ENCODE data around the gene COQ8B.
"Not testable (repeated sequence)": the region's sequence is repeated elsewhere in the genome, so short reads cannot be mapped to it uniquely, and the experiment has no call there.

COQ8B gene

DNA sequence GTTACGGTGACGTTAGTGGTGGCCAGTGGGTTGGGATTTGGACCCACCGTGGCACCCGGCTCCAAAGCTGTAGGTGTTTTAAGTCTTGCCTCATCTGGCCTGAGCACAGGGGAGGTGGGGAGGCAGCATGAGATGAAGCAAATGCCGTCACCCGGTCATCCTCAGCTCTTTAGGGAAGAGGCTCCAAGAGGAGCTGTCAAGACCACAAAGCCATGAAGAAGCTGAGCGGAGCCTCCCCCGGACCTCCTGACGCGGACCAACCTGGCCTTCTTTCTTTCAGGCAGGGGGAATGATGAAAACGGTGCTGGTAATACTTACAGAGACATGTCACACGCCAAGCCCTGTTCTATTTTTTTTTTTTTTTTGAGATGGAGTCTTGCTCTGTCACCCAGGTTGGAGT, 26.2 kb upstream of the COQ8B start:
- no peak for DNase-seq (ENCODE audit: extremely low read depth in 1 of 2, low read depth in 1 of 2)

DNA sequence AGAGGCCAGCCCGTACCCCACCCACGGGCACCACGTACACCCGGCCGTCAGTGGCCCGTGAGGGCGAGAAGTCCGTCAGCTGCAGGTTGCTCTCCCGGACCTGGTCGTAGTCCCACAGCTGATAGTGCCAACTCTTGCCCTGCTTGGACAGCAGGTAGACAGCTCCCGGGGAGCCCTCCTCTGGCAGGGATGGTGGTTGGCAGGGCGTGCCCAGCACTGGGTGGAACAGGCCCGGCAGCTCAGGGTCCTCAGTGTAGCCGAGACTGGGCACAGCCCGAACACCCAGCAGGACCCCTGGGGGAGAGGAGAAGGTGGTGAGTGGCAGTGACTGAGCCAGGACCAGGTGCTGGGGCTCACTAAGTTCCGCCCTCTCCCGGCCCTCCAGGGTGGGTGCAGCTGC, 25.8 kb upstream of the COQ8B start:
- DNase-seq (ENCODE audit: extremely low read depth in 1 of 2, low read depth in 1 of 2): no peak

DNA sequence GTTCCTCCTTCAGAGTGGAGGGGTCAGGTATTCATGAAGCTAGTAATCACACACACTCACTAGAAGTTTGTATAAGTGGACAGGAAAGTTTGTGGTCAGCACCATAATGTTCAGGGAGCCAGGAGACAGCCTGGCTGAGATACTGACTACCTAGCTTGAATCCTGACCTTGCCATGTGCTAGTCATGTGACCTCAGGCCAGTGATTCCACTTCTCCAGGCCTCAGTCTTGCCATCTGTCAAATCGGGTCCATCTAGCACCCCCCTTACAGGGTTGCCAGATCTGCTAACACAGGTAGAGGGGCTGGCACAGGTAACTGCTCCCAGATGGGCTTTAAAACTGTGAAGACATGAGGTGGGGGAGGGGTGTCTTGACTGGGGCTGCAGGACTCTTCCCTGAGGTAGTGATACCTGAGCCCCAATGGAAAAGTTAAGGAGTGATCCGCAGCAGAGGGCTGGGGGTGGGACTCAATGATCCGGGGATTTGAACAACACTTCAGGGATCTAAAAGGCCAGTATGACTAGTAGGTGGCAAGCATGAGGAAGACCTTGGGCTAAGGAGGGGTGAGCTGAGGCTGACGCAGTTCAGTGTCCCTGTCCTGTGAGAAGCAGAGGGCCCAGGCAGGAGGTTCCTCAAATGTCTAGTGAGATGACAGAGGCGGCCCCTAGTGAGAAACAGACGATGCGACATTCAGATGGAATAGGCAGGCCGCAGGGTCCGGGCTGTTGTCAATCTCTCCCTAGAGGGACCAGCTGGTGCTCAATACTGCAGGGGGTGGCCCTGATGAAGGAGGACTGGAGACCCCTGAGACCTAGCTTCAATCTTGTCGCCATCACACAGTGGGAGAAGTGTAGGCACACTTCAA, 25.1 kb upstream of the COQ8B start:
- no peak for DNase-seq (ENCODE audit: extremely low read depth in 1 of 2, low read depth in 1 of 2)

DNA sequence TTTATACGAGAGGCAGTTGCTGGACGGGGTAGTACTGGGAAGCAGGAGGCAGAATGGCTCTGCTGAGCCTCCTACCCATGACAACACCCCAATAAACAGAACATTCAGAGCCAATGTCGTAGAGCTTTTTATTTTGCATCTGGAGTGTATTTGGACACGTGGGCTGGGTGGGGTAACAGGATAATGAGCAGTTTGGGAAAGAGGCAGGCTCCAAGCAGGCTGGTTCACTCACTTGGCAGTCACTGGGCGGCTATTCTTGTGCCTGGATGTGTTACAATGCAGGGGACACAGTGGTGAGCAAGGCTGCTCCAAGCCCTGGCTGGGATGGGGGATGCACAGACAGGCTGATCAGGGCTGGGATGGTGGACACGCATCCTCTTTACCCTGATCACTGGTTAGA, 24.1 kb upstream of the COQ8B start:
- no peak for DNase-seq (ENCODE audit: extremely low read depth in 1 of 2, low read depth in 1 of 2)

DNA sequence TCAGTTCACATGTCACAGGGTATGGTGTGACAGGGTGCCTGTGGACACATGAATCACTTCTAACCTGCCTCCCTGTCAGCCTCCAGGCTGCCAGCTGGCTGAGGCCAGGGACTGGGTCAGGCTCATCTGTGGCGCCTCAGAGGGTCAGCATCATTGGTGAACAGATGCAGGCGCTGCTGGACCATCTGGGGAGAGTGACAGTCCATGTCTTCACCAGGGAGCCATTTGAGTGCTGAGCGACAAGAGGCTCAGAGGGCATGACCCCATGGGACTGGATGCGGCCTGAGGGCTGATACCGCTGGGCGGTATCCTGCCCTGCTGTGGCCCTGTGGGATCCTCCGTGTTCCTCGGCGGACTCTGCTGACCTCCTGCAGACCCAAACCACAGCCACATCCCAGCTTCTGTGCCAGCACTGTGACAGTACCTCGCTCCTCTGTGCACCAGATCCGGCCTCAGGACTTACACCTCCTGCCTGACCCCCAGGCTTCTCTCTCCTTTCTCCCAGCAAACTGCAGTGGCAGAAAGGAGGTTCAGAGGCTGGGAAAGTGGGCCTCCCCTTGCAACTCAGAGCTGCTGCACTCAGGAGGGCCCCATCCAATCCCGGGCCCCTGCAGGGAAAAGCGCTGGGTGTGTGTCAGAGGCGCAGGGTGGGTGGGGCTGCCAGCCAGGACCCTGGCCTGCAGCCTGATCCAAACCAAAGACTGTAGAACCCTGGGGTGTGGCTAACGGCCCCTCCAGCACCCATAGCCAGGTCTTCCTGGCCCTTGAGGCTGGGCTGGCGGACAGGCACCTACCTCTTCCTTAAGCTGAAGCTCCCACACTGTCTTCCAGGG, 23.4 kb upstream of the COQ8B start:
- DNase-seq (ENCODE audit: extremely low read depth in 1 of 2, low read depth in 1 of 2): no peak

DNA sequence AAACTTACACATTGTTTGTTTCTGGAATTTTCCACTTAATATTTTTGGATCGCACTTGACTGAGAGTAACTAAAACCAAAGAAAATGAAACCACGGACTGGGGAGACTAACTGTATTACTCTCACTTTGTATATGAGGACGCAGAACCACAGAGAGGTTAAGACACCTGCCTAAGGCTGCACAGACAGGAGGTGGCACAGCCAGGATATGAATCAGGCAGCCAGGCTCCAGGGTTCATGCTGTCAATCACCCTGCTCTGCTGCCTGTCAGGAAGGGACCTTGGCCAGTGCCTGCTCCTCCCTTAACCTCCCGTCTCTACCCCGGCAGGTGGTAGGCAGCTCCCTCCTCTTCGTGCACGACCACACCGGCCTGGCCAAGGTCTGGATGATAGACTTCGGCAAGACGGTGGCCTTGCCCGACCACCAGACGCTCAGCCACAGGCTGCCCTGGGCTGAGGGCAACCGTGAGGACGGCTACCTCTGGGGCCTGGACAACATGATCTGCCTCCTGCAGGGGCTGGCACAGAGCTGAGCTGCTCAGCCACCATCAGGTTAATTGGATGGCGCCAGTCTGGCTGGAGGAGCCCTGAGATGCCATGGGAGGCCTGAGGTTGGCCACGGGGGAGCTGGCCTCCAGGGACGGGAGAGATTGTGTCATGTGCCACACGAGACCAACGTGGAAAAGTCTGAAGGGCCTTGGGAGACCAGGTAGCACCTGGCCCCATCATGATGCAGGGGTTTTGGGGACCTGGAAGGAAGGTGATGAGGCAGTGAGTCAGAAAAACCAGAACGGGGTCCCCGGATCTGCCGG, 22.5 kb upstream of the COQ8B start:
- no peak for DNase-seq (ENCODE audit: extremely low read depth in 1 of 2, low read depth in 1 of 2)

DNA sequence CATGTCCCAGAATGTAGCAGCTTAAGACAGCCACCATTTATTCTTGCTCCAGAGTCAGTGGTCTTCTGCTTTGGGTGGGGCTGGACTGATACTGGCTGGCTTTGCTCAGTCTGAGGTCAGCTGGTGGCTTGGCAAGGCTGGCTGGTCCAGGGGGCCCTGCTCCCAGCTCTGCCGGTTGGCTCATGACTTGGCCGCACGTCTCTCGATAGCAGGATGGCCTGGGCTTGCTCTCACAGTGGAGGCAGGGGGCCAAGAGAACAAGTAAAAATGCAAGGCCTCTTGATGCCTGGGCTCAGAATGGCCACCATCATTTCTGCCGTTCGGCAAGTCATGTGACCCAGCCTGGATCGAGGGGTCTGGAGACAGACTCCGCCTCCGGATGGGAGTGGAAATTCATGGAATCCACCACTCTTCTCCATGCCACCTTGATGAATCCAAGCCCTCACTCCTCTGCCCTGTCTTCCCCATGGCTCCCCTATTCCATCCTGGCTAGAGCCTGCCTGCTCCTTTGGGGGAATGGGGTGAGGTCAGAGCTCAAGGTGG, 20.5 kb upstream of the COQ8B start:
- no peak for DNase-seq (ENCODE audit: extremely low read depth in 1 of 2, low read depth in 1 of 2)

DNA sequence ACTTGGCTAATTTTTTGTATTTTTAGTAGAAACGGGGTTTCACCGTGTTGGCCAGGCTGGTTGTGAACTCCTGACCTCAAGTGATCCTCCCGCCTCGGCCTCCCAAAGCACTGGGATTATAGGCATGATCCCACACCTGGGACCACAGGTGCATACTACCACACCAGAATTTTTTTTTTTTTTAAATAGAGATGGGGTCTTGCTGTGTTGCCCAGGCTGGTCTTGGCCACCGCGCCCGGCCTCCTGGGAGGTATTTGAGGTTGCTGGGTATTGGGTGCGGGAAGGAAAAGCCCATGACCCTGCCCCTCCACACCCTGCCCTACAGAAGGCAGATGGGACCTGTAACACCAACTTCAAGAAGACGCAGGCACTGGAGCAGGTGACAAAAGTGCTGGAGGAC, 20.0 kb upstream of the COQ8B start:
- no peak for DNase-seq (ENCODE audit: extremely low read depth in 1 of 2, low read depth in 1 of 2)

DNA sequence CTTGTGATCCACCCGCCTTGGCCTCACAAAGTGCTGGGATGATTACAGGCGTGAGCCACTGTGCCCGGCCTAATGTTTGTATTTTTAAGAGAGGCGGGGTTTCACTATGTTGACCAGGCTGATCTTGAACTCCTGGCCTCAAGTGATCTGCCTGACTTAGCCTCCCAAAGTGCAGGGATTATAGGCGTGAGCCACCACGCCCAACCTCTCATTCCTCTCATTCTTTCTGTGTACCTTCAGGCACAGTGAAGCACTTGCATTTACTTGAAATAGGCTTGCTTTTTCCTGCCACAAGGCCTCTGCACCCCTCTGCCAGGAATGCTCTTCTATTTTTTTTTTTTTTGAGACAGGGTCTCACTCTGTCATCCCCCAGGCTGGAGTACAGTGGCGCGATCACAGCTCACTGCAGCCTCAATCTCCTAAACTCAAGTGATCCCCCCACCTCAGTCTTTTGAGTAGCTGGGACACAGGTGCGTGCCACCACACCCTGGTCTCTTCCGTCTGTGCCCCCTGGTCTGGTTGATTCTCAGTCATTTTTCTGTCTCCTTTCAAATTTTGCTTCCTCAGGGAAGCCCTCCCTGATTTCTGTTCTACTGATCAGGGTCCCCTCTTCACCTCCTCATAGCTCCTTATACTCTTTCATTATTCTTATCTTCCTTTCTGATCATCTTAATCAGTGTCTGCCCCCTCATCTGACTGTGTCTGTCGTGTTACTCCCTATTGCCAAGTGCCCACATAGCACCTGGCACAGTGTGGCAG, 18.5 kb upstream of the COQ8B start:
- DNase-seq (ENCODE audit: extremely low read depth in 1 of 2, low read depth in 1 of 2): no peak

DNA sequence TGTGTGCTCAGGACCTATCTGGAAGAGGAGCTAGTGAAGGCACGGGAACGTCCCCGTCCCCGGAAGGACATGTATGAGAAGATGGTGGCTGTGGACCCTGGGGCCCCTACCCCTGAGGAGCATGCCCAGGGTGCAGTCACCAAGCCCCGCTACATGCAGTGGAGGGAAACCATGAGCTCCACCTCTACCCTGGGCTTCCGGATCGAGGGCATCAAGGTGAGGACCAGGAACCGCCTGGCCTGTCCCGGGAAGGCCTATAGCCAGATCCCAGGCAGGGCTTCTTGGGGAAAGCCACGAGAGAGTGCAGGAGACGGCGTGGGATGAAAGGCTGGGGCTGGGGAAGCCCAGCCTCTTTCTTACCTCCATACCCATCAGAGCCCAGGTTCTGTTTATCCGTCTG, 16.5 kb upstream of the COQ8B start:
- DNase-seq (ENCODE audit: extremely low read depth in 1 of 2, low read depth in 1 of 2): no peak

DNA sequence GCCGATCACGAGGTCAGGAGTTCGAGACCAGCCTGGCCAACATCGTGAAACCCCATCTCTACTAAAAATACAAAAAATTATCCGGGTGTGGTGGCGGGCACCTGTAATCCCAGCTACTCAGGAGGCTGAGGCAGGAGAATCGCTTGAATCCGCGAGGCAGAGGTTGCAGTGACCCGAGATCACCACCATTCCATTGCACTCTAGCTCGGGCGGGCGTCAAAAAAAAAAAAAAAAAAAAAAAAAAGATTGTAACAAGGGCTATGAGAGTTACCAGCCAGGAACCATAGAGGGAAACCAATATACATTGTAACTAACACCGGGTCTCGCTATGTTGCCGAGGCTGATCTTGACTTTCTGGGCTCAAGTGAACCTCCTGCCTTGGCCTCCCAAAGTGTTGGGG, 15.6 kb upstream of the COQ8B start:
- DNase-seq (ENCODE audit: extremely low read depth in 1 of 2, low read depth in 1 of 2): not testable (repeated sequence)

DNA sequence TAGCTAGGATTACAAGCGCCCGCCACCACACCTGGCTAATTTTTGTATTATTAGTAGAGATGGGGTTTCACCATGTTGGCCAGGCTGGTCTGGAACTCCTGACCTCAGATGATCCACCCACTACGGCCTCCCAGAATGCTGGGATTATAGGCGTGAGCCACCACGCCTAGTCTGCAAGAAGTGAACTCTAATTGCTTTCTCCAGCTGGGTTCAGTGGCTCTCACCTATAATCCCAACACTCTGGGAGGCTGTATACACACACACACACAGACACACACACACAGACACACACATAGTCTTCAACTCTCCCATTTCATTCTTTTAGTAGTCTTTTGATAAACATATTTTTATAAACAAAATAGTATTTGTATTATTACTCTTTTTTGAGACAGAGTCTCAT, 13.4 kb upstream of the COQ8B start:
- not testable (repeated sequence) for DNase-seq (ENCODE audit: extremely low read depth in 1 of 2, low read depth in 1 of 2)

DNA sequence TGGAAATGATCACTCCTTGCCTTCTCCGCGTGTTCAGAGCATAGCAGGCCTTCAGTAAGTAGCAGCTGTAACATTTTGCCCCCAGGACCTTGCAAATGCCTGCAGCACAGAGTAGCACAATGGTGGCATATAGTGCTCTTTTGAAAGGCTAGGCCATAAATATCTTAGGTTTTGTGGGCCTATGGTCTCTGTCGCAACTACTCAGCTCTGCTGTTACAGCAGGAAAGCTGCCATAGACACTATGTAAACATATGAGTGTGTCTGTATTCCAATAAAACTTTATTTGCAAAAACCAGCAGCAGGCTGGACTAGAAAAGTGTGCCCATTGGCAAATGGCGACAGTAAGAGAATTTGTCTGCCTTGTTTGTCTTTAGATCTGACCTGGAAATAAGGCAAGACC, 9.6 kb upstream of the COQ8B start:
- DNase-seq (ENCODE audit: extremely low read depth in 1 of 2, low read depth in 1 of 2): no peak

DNA sequence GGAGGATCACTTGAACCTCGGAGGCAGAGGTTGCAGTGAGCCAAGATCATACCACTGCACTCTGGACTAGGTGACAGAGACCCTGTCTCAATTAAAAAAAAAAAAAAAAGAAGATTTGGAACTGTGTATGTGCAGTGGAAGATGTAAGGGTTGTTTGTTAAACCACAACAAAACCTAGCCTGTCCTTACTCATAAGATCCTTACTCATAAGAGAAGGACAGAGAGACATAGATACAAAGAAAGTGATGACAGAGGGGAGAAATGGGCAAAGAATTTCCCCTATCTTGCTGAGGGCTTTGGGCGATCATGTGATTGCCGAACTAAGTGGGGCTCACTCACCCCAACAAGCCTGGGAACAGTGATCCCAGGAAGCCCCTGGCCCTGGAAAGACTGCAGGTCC, 8.2 kb upstream of the COQ8B start:
- DNase-seq (ENCODE audit: extremely low read depth in 1 of 2, low read depth in 1 of 2): no peak

DNA sequence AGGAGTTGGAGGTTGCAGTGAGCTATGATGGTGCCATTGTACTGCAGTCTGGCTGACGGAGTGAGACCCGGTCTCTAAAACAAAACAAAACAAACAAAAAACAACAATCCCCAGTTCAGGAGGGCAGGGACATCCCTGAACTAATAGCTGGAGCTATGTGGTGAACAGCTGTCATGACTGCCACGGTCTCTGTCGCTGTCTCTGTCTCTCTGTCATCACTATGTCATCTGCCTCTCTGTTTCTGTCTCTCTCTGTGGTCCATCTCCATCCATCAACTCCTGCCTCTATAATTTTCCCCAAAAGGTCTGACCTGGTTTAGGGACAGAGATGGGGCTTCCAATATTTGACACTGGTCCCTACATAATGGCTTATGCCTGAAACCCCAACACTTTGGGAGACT, 7.6 kb upstream of the COQ8B start:
- DNase-seq (ENCODE audit: extremely low read depth in 1 of 2, low read depth in 1 of 2): no peak

DNA sequence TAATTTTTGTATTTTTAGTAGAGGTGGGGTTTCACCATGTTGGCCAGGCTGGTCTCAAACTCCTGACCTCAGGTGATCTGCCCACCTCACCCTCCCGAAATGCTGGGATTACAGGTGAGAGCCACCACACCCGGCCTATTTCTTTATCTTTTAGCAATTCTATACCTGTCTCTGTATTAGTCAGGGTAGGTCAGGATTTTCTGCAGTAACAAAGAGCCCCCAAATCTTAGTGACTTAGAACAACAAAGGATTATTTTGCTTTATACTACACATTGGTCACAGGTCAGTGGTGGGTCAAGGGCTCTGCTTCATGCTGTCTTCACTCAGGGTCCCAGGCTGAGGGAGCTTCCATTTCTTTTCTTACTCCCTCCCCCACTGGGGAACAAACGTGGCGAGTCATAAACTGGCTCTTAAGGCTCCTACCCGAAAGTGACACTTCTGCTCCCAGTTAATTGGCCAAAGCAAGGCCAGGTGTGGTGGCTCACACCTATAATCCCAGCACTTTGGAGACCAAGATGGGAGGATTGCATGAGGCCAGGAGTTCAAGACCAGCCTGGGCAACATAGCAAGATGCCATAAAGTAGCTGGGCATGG, 7.1 kb upstream of the COQ8B start:
- no peak for DNase-seq (ENCODE audit: extremely low read depth in 1 of 2, low read depth in 1 of 2)

DNA sequence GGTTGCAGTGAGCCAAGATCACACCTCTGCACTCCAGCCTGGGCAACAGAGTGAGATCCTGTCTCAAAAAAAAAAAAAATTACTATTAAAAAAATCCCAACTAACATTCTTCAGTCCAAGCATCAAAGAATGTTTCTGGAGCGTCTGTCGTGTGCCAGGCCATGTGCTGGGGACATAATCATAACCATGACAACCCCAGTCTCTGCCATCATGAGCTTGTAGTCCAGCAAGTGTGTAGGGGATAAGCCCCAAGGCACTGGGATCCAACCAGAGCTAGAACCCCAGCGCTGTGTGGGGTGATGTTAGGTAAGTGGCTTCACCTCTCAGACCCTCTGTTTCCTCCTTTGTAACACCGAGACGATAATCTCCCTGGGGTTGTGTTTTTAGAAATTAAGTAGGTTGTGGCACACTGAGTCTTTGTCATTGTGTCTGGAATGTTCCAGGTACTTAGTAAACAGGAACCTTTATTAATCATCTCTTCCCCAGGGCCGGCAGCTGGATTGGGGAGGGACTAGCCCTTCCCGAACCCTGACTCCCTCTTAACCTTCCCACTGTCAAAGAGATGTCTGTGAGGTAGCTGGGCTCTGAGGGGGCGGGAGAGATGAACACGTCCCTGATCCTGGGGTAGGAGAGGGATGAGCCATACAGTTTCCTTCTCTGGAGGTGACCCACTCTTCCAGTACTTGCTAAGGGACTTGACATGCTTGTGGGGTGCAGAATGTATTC, 5.4 kb upstream of the COQ8B start:
- no peak for DNase-seq (ENCODE audit: extremely low read depth in 1 of 2, low read depth in 1 of 2)

DNA sequence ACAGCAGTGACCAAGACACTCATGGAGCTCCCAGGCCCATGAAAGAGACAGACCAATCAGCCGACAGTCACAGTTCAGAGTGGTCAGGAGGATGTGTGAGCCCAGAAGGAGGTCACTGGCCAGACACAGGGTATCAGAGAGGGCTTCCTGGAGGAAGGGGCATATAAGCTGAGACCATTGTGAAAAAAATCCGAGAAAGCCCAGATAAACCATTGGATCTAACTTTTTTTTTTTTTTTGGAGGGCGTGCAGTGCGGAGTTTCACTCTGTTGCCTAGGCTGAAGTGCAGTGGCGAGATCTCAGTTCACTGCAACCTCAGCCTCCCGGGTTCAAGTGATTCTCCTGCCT, 4.4 kb upstream of the COQ8B start:
- DNase-seq (ENCODE audit: extremely low read depth in 1 of 2, low read depth in 1 of 2): no peak

DNA sequence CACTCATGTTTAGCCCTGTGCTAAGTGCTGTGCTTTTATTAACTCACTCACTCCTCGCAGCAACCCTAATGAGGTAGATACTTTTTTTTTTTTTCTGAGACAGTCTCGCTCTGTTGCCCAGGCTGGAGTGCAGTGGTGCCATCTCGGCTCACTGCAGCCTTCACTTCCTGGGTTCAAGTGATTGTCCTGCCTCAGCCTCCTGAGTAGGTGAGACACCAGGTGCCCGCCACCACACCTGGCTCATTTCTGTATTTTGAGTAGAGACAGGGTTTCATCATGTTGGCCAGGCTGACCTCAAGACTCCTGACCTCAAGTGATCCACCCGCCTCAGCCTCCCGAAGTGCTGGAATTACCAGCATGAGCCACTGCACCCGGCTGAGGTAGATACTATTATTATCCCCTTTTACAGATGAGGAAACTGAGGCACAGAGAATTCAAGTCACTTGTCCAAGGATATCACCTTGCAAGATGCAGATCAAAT, 2.8 kb upstream of the COQ8B start:
- no peak for DNase-seq (ENCODE audit: extremely low read depth in 1 of 2, low read depth in 1 of 2)

All from activated CD8-positive, alpha-beta memory T cell treated with anti-CD3 and anti-CD28 coated beads for 1 hour (primary cell).